GM18502 (cell line): ENCODE results near the gene TFDP1.

Source experiments
- ATAC-seq: cut with Tn5 transposase; IDR thresholded peaks from one replicate; pipeline ENCODE4 v1.9.1; 2021; ENCODE audit warnings: mild to moderate bottlenecking; ENCODE audit not compliant: unreplicated experiment, poor library complexity

TFDP1 gene

GRCh38 chr13:113656831-113657671, 72.5 kb downstream of the TFDP1 start:
- ATAC-seq = no peak

DNA sequence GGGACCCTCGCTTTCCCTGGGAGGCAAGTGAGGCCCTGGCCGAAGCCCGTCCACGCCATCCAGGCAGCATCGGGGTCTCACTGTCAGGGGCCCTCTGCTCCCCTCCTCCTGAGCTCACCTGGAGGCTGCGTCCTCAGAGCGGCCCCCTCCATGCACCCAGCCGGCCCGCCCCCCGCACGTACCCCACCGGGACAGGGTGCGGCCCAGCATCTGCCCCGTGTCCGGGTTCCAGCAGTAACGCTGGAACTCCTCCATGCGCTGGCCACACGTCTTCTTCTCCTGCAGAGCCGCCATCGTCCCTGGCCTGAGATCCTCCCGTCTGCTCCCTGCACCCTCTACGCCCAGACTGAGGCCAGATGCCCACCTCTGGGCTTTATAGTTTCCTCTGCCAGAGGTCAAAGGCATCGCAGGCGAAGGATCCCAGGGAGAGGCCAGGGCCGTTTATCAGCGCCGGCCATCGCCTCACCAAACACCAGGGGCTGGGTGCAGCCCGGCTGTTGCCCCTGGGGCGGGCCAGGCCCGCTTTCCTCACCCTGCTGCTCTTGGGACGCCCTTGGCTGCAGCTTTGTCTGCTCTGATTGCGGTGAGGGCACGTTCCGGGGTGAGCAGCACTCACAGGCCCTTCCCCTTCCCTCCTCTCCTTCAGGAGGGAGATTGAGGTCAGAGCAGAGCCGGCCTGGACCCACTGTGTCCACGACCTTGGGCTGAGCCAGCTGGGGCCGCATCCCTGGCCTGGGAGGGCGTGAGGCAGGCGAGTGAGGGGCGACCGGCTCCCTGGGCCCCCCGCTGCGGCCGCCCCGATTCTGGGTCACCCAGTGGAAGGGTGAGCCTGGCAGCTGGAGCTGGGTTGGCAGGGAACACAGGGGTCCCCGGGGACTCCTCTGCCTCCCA, 73.5 kb downstream of the TFDP1 start, which contains the start of gene ATP4B:
ATP4B (minus strand) TSS at position 348 of the 891 bp plus-strand sequence; CDS start at position 294, 54 bp downstream.
- ATAC-seq = no peak

- ATAC-seq = no peak
These were observed 74.3 kb downstream of the TFDP1 start for GRCh38 chr13:113658836-113659235.

- ATAC-seq = no peak
These were observed 74.8 kb downstream of the TFDP1 start for GRCh38 chr13:113659337-113659736.

DNA sequence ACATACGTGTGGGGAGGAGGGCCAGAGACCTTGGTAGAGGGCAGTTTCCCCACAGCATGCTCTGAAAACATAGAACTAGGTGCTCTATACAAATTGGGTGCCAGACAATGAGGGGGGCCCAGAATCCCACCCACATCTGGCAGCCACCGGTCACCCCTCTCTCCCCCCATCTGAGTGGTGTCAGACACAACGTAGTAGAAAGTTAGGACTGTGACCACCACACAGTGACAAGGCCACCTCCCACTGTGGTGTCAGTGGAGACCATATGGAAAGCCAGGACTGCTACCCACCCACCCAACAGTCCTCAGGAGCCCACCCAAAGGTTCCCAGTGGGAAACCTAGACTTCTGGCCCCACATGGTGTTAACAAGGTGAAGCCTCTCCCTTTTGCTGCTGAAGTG, 75.5 kb downstream of the TFDP1 start:
- ATAC-seq = no peak

DNA sequence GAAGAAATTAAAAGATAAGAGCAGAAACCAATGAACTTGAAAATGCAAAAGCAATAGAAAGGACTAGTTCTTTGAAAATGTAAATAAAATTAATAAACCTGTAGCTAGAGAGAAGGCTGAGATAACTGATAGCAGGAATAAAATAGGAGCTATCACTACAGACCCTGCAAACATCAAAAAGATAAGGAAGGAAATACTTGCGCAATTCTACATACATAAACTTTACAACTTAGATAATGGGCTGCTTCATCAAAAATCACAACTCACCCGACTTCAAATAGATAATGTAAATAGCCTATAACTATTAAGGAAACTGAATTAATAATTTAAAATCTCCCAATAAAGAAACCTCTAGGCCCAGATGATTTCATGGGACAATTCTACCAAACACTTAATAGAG, 77.0 kb downstream of the TFDP1 start:
- ATAC-seq = no peak

DNA sequence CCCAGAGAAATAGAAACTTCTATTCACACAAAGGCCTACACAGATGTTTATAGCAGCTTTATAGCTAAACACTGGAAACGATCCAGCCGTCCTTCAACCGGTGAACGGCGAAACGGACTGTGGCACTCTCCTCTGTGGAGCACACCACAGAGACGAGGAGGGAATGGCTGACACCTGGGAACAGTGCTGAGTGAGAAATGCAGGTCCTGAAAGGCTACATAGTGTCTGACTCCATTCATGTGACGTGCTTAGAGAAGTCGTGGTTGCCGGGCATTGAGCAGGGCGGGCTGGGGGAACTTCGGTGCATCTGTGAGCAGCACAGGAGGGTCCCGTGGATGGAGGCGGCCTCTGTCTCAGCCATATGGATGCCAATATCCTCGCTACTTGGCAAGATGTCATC, 79.4 kb downstream of the TFDP1 start:
- ATAC-seq = no peak

DNA sequence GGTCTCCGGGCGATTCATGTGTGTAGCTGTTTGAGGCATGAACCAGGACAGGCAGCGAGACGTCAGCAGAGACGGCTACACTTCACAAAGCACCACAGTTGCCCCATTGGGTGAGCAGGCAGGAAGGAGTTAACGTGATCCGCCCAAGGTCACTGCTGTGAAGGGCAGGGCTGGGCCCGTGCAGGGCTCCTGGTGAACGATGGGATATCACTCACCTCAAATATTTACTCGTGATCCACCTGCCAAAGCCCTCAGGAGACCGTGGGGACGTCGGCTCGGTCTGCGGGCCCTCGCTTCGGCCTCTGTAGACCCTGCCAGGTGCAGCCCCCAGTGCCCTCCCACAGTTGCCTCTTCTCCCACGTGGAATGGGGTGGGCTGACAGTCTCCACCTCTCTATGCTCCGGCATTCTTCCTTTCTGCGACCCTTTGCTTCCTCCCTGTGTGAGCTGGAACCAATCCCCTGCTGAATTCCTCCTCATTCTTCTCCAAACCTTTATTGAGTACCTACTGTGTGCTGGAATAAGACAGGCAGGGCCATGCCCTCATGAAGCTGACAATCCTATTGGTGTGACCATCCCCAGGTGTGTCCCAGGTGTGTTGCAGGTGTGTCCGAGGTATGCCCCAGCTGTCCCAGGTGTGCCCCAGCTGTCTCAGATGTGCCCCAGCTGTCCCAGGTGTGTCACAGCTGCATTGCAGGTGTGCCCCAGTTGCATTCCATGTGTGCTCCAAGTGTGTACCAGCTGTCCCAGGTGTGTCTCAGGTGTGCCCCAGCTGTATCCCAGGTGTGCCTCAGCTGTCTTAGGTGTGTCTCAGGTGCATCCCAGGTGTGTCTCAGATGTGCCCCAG, 80.4 kb downstream of the TFDP1 start:
- ATAC-seq = no peak

DNA sequence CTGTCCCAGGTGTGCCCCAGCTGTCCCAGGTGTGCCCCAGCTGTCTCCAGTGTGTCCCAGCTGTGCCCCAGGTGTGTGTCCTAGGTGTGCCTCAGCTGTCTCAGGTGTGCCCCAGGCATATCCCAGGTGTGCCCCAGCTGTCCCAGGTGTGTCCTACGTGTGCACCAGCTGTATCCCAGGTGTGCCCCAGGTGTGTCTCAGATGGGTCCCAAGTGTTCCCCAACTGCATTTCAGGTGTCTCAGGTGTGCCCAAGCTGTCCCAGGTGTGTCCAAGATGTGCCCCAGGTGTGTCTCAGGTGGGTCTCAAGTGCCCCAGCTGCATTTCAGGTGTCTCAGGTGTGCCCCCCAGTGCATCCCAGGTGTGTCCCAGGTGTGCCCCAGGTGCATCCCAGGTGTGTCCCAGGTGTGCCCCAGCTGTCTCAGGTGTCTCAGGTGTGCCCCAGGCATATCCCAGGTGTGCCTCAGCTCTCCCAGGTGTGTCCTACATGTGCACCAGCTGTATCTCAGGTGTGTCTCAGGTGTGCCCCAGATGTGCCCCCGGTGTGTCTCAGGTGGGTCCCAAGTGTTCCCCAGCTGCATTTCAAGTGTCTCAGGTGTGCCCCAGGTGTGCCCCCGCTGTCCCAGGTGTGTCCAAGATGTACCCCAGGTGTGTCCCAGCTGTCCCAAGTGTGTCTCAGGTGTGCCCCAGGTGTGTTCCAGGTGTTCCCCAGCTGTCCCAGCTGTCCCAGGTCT, 81.2 kb downstream of the TFDP1 start:
- no peak for ATAC-seq

GRCh38 chr13:113666329-113666670, 81.7 kb downstream of the TFDP1 start:
- ATAC-seq = no peak

GRCh38 chr13:113666951-113667701, 82.6 kb downstream of the TFDP1 start, which contains the start of gene GRK1:
Gene GRK1, plus strand, starts transcription at chr13:113667219. Its CDS starts 168 bp downstream, at chr13:113667387.
- no peak for ATAC-seq

GRCh38 chr13:113667771-113668490, 83.4 kb downstream of the TFDP1 start:
- no peak for ATAC-seq

DNA sequence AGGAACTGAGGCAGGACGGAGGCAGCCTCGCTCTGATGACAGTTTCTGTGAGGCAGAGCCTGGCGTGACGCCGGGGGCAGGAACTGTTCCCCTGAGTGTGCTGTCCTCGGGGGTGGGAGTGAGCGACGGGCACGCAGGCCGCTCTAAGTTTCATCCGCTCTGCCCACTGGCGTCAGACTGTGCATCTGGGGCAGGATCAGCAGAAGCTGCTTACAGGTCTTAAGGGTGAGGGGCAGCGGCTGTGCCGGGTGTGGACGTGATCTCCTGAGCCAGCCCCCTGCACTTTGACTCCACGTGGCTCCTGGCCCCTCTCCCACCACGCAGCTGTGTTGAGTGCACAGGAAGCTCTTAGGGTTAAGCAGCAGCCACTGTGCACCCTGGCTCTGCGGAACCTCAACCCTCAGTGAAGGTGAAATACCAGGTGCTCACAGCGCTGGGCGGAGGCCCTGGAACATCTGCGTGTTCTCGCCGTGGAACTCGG, 84.0 kb downstream of the TFDP1 start:
- ATAC-seq = no peak

DNA sequence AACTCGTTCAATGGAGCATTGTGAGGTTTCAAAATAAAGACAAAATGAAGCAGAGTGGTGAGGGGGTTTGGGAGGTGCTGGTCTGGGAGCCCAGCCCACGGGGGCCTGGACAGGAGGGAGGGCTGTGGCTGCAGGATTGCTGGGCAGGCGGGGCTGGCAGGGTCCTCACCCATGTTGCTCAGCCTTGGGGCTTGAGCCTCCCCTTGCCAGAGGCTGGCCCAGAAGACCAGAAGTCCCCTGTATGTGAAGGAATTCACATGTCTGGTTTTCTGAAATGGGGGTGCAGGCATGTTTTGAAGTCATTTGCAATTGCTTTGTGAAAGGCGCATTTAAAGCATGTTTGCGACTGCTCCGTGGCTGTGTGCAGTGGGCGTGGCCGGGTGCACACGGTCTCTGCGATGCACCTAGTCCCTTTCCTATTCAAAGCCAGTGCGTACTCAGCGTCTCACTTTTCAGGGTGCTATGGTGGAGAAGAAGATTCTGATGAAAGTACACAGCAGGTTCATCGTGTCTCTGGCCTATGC, 84.7 kb downstream of the TFDP1 start:
- no peak for ATAC-seq

GRCh38 chr13:113669755-113670341, 85.3 kb downstream of the TFDP1 start:
- ATAC-seq = no peak

- ATAC-seq = no peak
These were observed 86.0 kb downstream of the TFDP1 start for GRCh38 chr13:113670541-113670940.
